ENCODE results near the gene MINDY4. TPM values are rescaled to one million over a fixed set of nuclear protein-coding genes. Genes with fewer than 3 reads are reported as not detected.

MINDY4 gene
- total RNA-seq, 5 donors from 2014 or later (not counting 1 experiment from before 2014, with no cell fraction given): 0.60 to 1.7 (median 1.2) TPM

DNA sequence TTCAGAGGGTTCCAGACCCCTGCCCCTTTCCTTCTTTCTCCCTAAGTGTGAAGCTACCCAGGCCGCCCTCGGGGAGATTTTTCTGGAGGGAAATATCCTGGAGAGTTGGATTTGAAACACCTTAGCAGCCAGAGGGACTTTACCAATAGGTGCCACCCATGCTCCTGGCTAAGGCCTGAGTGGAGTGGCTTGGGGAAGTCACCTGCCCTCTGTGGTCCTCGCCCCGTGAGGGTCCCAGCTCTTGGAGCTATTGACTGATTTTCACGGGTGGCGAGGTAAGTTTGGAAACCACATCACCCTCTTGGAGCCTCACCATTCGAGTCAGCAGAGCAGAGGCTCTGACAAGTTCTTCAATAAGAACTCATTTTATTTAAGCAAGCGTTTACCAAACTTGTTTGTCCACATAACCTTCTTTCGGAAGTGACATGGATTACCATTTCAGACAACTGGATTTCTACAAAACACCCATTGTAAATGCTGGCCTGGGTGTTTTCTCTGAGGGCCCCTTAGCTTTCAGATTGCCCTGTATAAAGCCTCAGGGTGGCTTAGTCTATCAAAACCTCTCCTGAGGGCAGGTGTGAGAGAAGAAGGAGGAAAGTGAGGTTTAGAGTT is 160.8 kb downstream of the MINDY4 start:
- no peaks in the 10 kb centered on the region for H3K4me1 Mint-ChIP-seq
- DNase-seq: peak in 2 of 35 experiments; percentile 2 to 8
- Histone ChIP-seq H3K36me3 (ENCODE audit: control insufficient read depth in 2 of 2, extremely low read depth in 1 of 2, insufficient read depth in 1 of 2, low read length in 1 of 2) (no peaks in the 10 kb centered on the region), H3K4me3 (ENCODE audit: control insufficient read depth in 1 of 2, extremely low read depth in 1 of 2, low read length in 1 of 2) (no peak overlapping the region), H3K4me1 (ENCODE audit: control insufficient read depth in 1 of 2, extremely low read depth in 1 of 2, insufficient read depth in 2 of 2, low read length in 2 of 2) (no peaks in the 10 kb centered on the region), H3K9me3 (no peaks in the 10 kb centered on the region), H3K27me3 (replicated peaks in 1 of 2; ENCODE audit: control insufficient read depth in 2 of 2, extremely low read depth in 1 of 2, insufficient read depth in 2 of 2, low read length in 1 of 2) (peaks cover 0 to 18% of the 10 kb centered on the region in 2 experiments), H3K27ac (ENCODE audit: low read length) (no peak overlapping the region)
- no peak overlapping the region for H3K27ac Mint-ChIP-seq
- no peak overlapping the region for H3K4me3 Mint-ChIP-seq
- H3K36me3 Mint-ChIP-seq: no peaks in the 10 kb centered on the region
- WGBS (ENCODE audit: insufficient coverage): 86% methylated on average over 5 of the region's 9 CpGs
- no peak for ATAC-seq (replicated peaks in 1 of 4)
- no peaks in the 10 kb centered on the region for H3K9me3 Mint-ChIP-seq
- ChIA-PET CTCF (interaction anchor here in 1 of 2 donors (0.5 kb wide), 1 partner anchor 190 kb away, joined by 3 read pairs; no protein-coding TSS in a partner anchor), POLR2A (no interaction called here)
- peaks cover 5 to 8% of the 10 kb centered on the region in 2 donors for H3K27me3 Mint-ChIP-seq

DNA sequence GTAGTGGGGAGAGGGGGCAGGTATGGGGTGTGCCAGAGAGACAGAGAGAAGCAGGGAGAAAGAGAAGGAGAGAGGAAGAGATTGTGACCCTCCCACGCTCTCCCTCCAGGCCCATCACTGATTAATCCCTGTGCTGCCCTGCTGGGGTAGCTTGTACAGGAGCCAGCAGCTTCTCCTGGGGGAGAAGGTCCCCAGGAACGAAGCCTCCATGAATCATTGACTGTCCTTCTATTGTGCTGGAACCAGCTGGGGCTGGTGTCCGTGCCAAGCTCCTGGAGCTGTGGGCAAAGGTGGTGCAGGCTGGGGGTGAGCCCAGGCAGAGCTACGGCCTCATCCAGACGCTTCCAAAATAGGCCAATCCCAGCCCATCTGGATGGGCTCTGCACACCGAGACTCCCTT is 161.3 kb downstream of the MINDY4 start:
- Mint-ChIP-seq H3K27ac (no peak overlapping the region), H3K9me3 (no peaks in the 10 kb centered on the region), H3K27me3 (peaks cover 5 to 8% of the 10 kb centered on the region in 2 donors), H3K4me3 (no peak overlapping the region), H3K4me1 (no peaks in the 10 kb centered on the region), H3K36me3 (no peaks in the 10 kb centered on the region)
- Histone ChIP-seq H3K9me3 (no peaks in the 10 kb centered on the region), H3K27me3 (replicated peaks in 1 of 2; ENCODE audit: control insufficient read depth in 2 of 2, extremely low read depth in 1 of 2, insufficient read depth in 2 of 2, low read length in 1 of 2) (peaks cover 0 to 18% of the 10 kb centered on the region in 2 experiments), H3K4me1 (ENCODE audit: control insufficient read depth in 1 of 2, extremely low read depth in 1 of 2, insufficient read depth in 2 of 2, low read length in 2 of 2) (no peaks in the 10 kb centered on the region), H3K36me3 (ENCODE audit: control insufficient read depth in 2 of 2, extremely low read depth in 1 of 2, insufficient read depth in 1 of 2, low read length in 1 of 2) (no peaks in the 10 kb centered on the region), H3K4me3 (ENCODE audit: control insufficient read depth in 1 of 2, extremely low read depth in 1 of 2, low read length in 1 of 2) (no peak overlapping the region), H3K27ac (ENCODE audit: low read length) (no peak overlapping the region)
- ATAC-seq (replicated peaks in 1 of 4) (no peak), DNase-seq (no peak)
- CTCF ChIA-PET: no interaction called here
- POLR2A ChIA-PET: no interaction called here
- 71% methylated on average over 5 of the region's 6 CpGs for WGBS (ENCODE audit: insufficient coverage)

DNA sequence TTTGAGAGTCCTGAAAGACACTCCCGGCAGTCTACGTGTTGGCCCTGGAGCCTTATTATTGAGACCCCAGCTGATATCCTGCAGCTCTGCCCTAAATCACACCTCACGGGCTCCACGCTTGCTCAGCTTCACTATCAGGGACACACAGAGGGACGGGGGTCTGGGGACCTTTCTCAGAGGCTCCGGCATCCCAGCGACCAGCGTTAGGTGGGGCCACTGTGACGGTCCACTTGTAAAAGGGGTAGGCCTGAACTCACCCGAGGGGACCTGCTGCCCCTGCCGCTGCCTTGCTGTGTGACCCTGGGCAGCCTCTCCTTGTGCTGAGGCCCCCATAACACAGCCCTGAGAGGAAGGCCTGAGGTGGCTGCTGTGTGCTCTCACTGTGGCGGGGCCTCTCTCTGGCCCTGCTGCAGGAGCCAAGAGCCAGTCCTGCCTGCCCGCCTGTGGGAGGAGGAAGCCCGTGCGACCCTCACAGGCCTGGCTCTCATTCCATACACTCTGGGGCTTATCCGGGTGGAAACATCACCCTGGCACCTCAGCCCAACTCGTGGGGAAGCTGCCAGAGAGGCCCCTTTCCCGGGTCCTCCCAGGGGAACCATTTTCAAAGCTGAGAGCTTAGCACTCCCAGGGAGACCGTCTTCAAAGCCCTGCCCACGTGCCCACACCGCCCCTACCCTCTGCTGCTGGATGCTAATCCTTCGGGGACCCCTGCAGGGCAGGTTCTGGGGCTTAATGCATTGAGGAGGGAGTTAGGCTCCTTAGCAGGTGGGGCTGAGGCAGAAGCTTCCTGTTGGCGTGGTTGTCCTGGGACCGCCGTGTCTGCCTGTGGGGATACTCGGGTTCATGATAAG is 162.1 kb downstream of the MINDY4 start:
- ATAC-seq (replicated peaks in 1 of 4) (no peak), DNase-seq (peak in 1 of 35 experiments; percentile 2)
- H3K27ac Mint-ChIP-seq: no peak overlapping the region
- H3K4me1 ChIP-seq (ENCODE audit: control insufficient read depth in 1 of 2, extremely low read depth in 1 of 2, insufficient read depth in 2 of 2, low read length in 2 of 2): peaks cover 0 to 1% of the 10 kb centered on the region in 2 experiments
- H3K4me1 Mint-ChIP-seq: no peaks in the 10 kb centered on the region
- H3K9me3 ChIP-seq: no peaks in the 10 kb centered on the region
- H3K9me3 Mint-ChIP-seq: no peaks in the 10 kb centered on the region
- no peaks in the 10 kb centered on the region for H3K36me3 Mint-ChIP-seq
- peaks cover 0 to 24% of the 10 kb centered on the region in 2 experiments for H3K27me3 ChIP-seq (replicated peaks in 1 of 2; ENCODE audit: control insufficient read depth in 2 of 2, extremely low read depth in 1 of 2, insufficient read depth in 2 of 2, low read length in 1 of 2)
- WGBS (ENCODE audit: insufficient coverage): 73% methylated on average over 19 of the region's 26 CpGs
- no peak overlapping the region for H3K4me3 Mint-ChIP-seq
- H3K4me3 ChIP-seq (ENCODE audit: control insufficient read depth in 1 of 2, extremely low read depth in 1 of 2, low read length in 1 of 2): no peak overlapping the region
- CTCF ChIA-PET: no interaction called here
- POLR2A ChIA-PET: no interaction called here
- no peak overlapping the region for H3K27ac ChIP-seq (ENCODE audit: low read length)
- H3K27me3 Mint-ChIP-seq: peaks cover 7 to 8% of the 10 kb centered on the region in 2 donors
- H3K36me3 ChIP-seq (ENCODE audit: control insufficient read depth in 2 of 2, extremely low read depth in 1 of 2, insufficient read depth in 1 of 2, low read length in 1 of 2): no peaks in the 10 kb centered on the region

DNA sequence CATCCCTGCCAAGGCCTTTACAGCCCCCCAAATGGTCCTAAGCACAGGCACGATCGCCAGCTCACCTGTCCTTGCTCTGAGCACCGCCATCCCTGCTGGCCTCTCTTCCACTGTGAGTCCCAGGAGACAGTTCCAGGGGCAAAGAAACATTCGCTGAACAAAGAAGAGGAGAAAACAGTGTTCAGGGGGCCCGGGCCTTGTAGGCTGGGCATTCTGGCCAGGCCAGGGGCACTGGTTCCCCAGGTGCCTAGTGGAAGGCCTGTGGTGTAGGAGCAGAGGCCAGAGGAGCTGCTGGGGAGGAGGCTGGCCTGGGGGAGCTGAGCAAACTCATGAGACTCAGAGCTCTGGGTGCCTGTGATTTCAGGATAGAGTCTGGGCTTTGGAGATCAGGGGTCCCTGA is 163.0 kb downstream of the MINDY4 start:
- no peak overlapping the region for H3K4me3 ChIP-seq (ENCODE audit: control insufficient read depth in 1 of 2, extremely low read depth in 1 of 2, low read length in 1 of 2)
- no peaks in the 10 kb centered on the region for H3K36me3 ChIP-seq (ENCODE audit: control insufficient read depth in 2 of 2, extremely low read depth in 1 of 2, insufficient read depth in 1 of 2, low read length in 1 of 2)
- H3K4me1 Mint-ChIP-seq: no peaks in the 10 kb centered on the region
- H3K4me1 ChIP-seq (ENCODE audit: control insufficient read depth in 1 of 2, extremely low read depth in 1 of 2, insufficient read depth in 2 of 2, low read length in 2 of 2): peaks cover 0 to 7% of the 10 kb centered on the region in 2 experiments
- peaks cover 7 to 8% of the 10 kb centered on the region in 2 donors for H3K27me3 Mint-ChIP-seq
- no peak overlapping the region for H3K27ac ChIP-seq (ENCODE audit: low read length)
- peaks cover 0 to 30% of the 10 kb centered on the region in 2 experiments for H3K27me3 ChIP-seq (replicated peaks in 1 of 2; ENCODE audit: control insufficient read depth in 2 of 2, extremely low read depth in 1 of 2, insufficient read depth in 2 of 2, low read length in 1 of 2)
- H3K9me3 ChIP-seq: no peaks in the 10 kb centered on the region
- no peaks in the 10 kb centered on the region for H3K9me3 Mint-ChIP-seq
- H3K27ac Mint-ChIP-seq: no peak overlapping the region
- POLR2A ChIA-PET: no interaction called here
- CTCF ChIA-PET: no interaction called here
- H3K4me3 Mint-ChIP-seq: no peak overlapping the region
- ATAC-seq (replicated peaks in 1 of 4) (no peak), DNase-seq (peak in 1 of 35 experiments; percentile 3)
- no peaks in the 10 kb centered on the region for H3K36me3 Mint-ChIP-seq
- 79% methylated on average over 5 of the region's 5 CpGs for WGBS (ENCODE audit: insufficient coverage)

DNA sequence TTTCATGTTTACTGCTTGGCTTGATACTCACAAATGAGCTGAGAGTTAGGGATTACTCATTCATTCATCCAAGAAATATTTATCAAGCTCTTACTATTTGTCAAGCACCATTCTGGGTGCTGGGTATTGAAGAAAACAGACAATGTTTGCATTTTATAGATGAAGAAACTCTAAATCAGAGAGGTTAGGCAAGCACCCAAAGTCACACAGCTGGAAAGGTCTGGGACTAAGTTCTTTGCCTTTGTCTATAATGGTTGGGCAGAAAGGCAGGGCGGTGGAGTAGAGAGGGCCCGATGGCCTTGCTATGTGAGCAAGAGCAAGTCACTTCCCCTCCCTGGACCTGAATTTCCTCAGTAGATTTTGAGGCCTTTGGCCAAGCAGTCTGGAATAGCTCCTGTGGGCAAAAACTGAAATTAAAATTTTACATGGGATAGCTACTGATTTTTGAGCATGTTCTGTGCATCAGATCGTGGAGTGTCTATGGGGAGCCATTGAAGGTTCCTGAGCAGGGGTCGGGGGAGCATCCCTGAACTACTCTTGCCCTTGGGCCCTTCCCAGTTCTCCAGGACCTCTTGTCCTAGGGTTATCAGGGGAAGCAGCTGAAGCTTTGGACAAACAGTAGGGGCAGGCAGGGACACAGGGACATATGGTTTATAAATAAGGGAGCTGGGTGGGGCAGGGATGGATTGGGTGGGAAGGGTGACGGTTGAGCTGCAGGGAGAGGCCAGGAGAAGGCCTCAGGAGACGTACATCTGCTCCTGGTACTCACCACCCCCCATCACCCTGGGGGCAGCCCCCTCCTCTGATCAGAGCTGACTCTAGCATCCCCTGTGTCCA is 163.7 kb downstream of the MINDY4 start:
- ChIA-PET CTCF (interaction anchor here in 1 of 2 donors (0.7 to 1.0 kb wide), 2 partner anchors 42 to 133 kb away, joined by 3 to 6 read pairs; no protein-coding TSS in a partner anchor), POLR2A (no interaction called here)
- Histone ChIP-seq H3K27me3 (replicated peaks in 1 of 2; ENCODE audit: control insufficient read depth in 2 of 2, extremely low read depth in 1 of 2, insufficient read depth in 2 of 2, low read length in 1 of 2) (peaks cover 0 to 30% of the 10 kb centered on the region in 2 experiments), H3K9me3 (no peaks in the 10 kb centered on the region), H3K4me1 (ENCODE audit: control insufficient read depth in 1 of 2, extremely low read depth in 1 of 2, insufficient read depth in 2 of 2, low read length in 2 of 2) (peaks cover 0 to 7% of the 10 kb centered on the region in 2 experiments), H3K27ac (ENCODE audit: low read length) (no peak overlapping the region), H3K36me3 (ENCODE audit: control insufficient read depth in 2 of 2, extremely low read depth in 1 of 2, insufficient read depth in 1 of 2, low read length in 1 of 2) (no peaks in the 10 kb centered on the region), H3K4me3 (ENCODE audit: control insufficient read depth in 1 of 2, extremely low read depth in 1 of 2, low read length in 1 of 2) (no peak overlapping the region)
- H3K27me3 Mint-ChIP-seq: peaks cover 12 to 14% of the 10 kb centered on the region in 2 donors
- WGBS (ENCODE audit: insufficient coverage): 71% methylated on average over 2 of the region's 6 CpGs
- no peaks in the 10 kb centered on the region for H3K9me3 Mint-ChIP-seq
- H3K36me3 Mint-ChIP-seq: no peaks in the 10 kb centered on the region
- DNase-seq (peak in 1 of 35 experiments; percentile 1), ATAC-seq (replicated peaks in 1 of 4) (no peak)
- no peaks in the 10 kb centered on the region for H3K4me1 Mint-ChIP-seq
- H3K4me3 Mint-ChIP-seq: no peak overlapping the region
- H3K27ac Mint-ChIP-seq: no peak overlapping the region

DNA sequence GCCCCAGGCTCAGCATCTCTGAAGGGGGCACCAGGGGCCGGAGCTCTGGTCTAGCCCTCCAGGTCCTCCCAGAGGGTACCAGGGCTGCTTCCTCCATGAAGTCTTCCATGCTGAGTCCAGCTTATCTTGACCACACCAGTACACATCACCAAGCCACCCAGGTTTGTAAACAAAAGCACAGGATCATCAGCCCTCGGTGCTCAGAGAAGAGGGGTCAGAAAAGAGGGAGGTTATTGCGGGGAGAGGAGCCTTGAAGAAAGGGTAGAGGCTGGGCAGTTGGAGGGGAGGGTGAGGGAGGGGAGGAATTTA is 164.3 kb downstream of the MINDY4 start:
- H3K4me3 Mint-ChIP-seq: no peak overlapping the region
- Histone ChIP-seq H3K27ac (ENCODE audit: low read length) (no peak overlapping the region), H3K4me1 (ENCODE audit: control insufficient read depth in 1 of 2, extremely low read depth in 1 of 2, insufficient read depth in 2 of 2, low read length in 2 of 2) (peaks cover 0 to 7% of the 10 kb centered on the region in 2 experiments), H3K27me3 (replicated peaks in 1 of 2; ENCODE audit: control insufficient read depth in 2 of 2, extremely low read depth in 1 of 2, insufficient read depth in 2 of 2, low read length in 1 of 2) (peaks cover 0 to 30% of the 10 kb centered on the region in 2 experiments), H3K36me3 (ENCODE audit: control insufficient read depth in 2 of 2, extremely low read depth in 1 of 2, insufficient read depth in 1 of 2, low read length in 1 of 2) (no peaks in the 10 kb centered on the region), H3K4me3 (ENCODE audit: control insufficient read depth in 1 of 2, extremely low read depth in 1 of 2, low read length in 1 of 2) (no peak overlapping the region), H3K9me3 (no peaks in the 10 kb centered on the region)
- POLR2A ChIA-PET: no interaction called here
- H3K27ac Mint-ChIP-seq: no peak overlapping the region
- no peaks in the 10 kb centered on the region for H3K9me3 Mint-ChIP-seq
- DNase-seq (no peak), ATAC-seq (replicated peaks in 1 of 4) (no peak)
- H3K4me1 Mint-ChIP-seq: no peaks in the 10 kb centered on the region
- CTCF ChIA-PET: interaction anchor here in 1 of 2 donors (0.7 to 1.0 kb wide), 2 partner anchors 43 to 134 kb away, joined by 3 to 6 read pairs; no protein-coding TSS in a partner anchor
- WGBS (ENCODE audit: insufficient coverage): 100% methylated on average over 1 of the region's 3 CpGs
- no peaks in the 10 kb centered on the region for H3K36me3 Mint-ChIP-seq
- peaks cover 14 to 15% of the 10 kb centered on the region in 2 donors for H3K27me3 Mint-ChIP-seq

All from T-cell (primary cell).